Activated naive CD4-positive, alpha-beta T cell treated with anti-CD3 and anti-CD28 coated beads, Interleukin-2, amount 50 U/mL, for 16 hours (primary cell): ENCODE results near the gene SUPT7L.
"Not testable (repeated sequence)": the region's sequence is repeated elsewhere in the genome, so short reads cannot be mapped to it uniquely, and the experiment has no call there.

Experiments
- DNase-seq: peaks from one replicate; pipeline ENCODE4 v3.0.0-alpha.2; 2020

SUPT7L gene

GRCh38 chr2:27634291-27634690 is 29.1 kb downstream of the SUPT7L start:
- no peak for DNase-seq

DNA sequence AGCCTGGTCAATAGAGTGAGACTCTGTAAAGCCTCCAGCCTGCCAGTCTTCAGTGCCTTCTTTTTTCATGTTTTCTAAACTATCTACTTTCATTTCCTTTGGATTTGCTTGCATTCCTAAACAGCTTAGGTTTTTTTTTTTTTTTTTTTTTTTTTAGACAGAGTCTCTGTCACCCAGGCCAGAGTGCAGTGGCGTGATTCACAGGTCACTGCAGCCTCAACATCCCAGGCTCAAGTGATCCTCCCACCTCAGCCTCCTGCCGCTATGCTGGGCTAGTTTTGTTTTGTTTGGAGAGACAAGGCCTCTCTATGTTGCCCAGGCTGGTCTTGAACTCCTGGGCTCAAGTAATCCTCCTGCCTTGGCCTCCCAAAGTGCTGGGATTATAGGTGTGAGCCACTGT is 33.2 kb downstream of the SUPT7L start:
- not testable (repeated sequence) for DNase-seq

DNA sequence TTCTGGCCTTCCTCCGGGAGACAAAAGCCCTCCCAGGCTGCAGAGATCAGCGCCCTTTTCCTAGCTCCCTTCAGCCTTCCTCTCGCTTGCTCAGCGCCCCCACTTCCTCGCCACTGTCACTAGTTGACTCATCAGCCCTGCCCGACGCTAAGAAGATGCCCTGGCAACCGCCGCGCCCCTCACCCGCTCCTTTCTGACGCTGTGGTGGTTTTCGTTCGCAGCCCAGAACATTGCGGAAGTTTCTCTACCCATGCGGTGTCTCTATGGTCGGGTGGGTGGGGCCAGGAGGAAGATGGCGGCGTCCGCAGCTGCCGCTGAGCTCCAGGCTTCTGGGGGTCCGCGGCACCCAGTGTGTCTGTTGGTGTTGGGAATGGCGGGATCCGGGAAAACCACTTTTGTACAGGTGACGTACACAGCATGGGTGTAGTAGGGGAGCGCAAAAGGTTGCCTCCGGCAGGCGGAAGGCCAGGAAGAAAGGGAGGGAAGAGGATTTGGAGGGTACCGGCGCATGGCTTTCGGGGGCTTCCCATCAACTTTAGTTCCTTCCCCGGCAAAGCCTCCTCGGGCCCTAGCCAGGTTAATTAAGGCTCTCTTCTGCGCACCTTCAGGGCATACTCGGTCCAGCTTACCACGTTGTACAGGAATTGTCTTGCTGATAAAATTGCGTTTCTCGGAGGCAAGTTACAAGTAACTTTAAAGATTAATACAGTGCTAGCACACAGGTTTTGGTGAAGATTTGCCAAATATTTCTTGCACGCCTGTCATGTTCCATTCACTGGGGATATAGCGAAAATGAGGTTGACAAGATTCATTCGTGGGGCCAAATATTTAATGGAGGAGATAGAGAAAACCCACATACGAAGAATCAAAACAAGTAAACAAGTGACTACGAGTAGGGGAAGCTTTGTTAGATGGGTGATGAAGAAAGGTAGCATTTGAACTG is 34.4 kb downstream of the SUPT7L start, which contains the start of the genes CCDC121 and GPN1:
Gene CCDC121 (minus strand): TSS at position 246 of the 943 bp plus-strand sequence. CDS start 1,213 bp downstream, outside the sequence.
Gene GPN1 (plus strand): TSS at position 284 of the 943 bp plus-strand sequence. CDS start 9 bp downstream, at position 293.
- peak; percentile 95 for DNase-seq

DNA sequence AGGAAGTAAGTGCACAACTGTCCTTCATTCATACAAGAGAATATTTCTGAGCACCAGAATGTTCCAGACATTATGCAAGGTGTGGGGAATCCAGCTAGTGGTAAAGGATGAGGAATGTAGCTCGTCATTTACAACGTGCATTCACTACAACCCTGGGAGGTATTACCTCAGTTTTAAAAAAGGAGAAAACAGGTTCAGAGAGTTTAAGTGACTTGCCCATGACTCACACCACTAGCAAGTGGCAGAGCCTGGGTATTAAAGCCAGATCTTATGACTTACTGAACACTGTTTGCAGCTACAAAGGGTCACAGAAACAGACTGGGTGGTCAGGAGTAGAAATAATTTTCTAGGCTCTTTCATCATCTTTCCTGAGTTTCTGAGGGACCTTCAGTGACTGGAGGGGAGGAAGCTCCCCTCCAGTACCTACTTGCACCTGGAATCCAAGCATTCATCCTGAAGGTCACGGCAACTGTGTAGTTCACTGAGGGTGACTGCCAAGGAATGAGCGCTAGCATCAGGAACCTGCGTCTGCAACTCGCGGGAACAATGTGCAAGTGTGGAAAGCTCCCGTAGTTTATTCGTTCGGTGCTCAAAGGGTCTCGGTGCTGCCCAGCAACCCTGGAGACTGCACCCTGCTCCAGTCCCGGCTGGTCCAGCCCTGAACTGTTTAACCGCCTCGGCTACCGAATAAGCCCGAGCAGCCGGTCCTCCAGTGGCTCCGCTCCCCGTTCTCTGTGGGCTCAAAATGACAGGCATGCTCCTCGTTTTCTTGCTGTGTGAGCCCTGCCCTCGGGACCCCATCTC is 35.2 kb downstream of the SUPT7L start:
- DNase-seq: no peak

DNA sequence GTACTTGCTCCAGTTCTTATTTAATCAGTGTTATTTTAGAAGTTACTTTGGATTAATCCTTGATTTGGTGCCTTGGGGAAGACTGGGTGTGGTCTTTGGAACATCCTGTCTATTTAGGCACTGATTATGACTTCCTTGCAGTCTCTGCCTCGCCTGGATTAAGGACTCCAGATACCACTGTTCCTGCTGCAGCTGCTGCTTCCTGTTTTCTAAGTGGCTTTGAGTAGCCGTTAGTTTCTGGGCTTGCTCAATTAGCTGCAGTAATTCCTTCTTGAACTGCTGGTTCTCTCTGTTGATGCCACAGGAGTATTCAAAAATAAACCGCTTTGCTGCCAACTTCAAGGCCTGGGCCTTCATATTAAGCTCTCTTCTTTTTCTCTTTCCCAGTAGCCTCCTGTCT is 36.5 kb downstream of the SUPT7L start:
- DNase-seq: not testable (repeated sequence)

GRCh38 chr2:27626323-27626722 is 37.1 kb downstream of the SUPT7L start:
- not testable (repeated sequence) for DNase-seq

- DNase-seq: no peak
Measured at GRCh38 chr2:27624943-27625342, 38.5 kb downstream of the SUPT7L start.

DNA sequence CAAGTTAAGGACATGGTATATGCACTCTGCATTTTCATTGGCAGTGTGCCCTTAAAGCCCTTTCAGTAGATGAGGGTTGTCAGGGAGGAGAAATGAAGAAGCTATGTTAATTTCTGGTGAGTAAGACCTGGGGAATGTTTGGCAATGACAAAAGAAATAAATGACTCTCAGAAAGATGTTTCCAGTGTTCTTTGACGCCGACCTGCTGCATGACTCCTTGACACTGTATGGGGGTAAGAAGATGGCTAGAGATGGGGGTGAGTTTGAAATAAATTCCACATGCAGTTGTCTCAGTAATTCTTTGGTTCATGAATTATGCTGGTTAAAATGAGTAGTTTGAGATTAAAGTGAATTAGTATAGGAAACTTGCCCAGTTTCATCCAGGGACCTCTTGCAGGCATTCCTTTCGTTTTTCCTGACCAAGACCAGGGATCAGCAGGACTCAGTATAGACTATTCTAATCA is 40.5 kb downstream of the SUPT7L start:
- no peak for DNase-seq

DNA sequence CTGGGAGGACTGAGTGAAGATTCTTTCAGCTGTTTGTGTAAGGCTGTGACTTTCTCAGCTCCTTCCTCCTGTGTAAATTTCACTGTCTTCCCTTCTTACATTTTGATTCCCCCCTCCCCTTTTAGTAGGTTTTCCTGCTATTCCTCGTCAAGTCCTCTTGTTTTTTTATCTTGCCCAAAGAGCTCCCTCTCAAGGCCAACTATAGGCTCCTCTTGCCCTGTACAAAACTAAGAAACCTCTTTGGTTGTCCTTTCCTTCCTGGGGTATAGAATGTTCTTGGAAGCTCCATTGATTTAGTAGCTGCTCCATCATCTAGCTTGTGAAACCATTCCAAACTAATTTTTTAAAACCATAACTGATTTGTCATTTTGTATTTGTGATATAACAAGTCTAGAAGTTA is 41.9 kb downstream of the SUPT7L start:
- no peak for DNase-seq

- no peak for DNase-seq
Measured at GRCh38 chr2:27615316-27615715, 48.1 kb downstream of the SUPT7L start.

- no peak for DNase-seq
Measured at GRCh38 chr2:27613985-27614384, 49.4 kb downstream of the SUPT7L start.

DNA sequence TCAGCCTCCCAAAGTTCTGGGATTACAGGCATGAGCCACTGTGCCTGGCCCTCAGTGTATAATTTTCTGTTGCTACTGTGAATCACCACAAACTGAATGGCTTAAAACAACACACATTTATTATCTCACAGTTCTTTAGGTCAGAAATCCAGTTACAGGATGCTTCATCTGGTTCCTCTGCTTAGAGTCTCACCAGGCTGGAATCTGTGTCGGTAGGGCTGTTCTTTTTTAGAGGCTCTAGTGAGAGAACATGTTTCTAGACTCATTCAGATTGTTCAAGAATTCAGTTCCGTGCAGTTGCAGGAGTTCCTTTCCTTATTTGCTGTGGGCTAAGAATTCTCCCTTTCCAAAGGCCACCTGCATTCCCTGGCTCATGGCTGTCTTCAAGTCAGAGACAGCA is 56.8 kb downstream of the SUPT7L start:
- DNase-seq: no peak
